A673 (cell line): ENCODE measurements around the gene OR10V1. TPM values are rescaled to one million over a fixed set of nuclear protein-coding genes. Genes with fewer than 3 reads are reported as not detected.

Experiments used
- Bru-seq: library from RNA; stranded (reverse); fragments of 400-500 nt; gene quantifications from one replicate; lab custom pipeline; 2021; lab: Mats Ljungman, UMichigan
- BruChase-seq, 2 experiments: library from RNA; stranded (reverse); fragments of 400-500 nt; gene quantifications; one replicate each; lab custom pipeline; 2021; lab: Mats Ljungman, UMichigan
- BruUV-seq: library from RNA; stranded (reverse); fragments of 400-500 nt; replicated peaks from 2 replicates; lab custom pipeline; 2021; lab: Mats Ljungman, UMichigan
- CTCF ChIA-PET: fragments of 300-600 bp; sonication (Branson Sonifier 250); formaldehyde crosslinking; loops from one replicate; lab custom pipeline; 2022; ENCODE audit warnings: antibody characterized with exemption; lab: Charles Lee
- POLR2A ChIA-PET: fragments of 300-600 bp; sonication (Branson Sonifier 250); formaldehyde crosslinking; loops from one replicate; lab custom pipeline; 2022; ENCODE audit warnings: antibody characterized with exemption; ENCODE audit not compliant: low non-redundant PET; lab: Charles Lee
- DNase-seq: peaks from one replicate; pipeline ENCODE4 v3.0.0-alpha.2; 2015; ENCODE audit warnings: low spot score
- H3K27ac ChIP-seq: fragments of 200-600 bp; sonication (generic); 2 replicates; pipeline ENCODE4 v1.5.1; 2016; ENCODE audit warnings: mixed run types, low read depth, mild to moderate bottlenecking, mixed read lengths, antibody characterized with exemption, low read length; ENCODE audit not compliant: poor library complexity, severe bottlenecking
- H3K27me3 ChIP-seq: fragments of 200-600 bp; sonication (generic); replicated peaks from 2 replicates; pipeline ENCODE4 v1.6.1; 2017; ENCODE audit warnings: mixed run types, low read depth, mild to moderate bottlenecking, mixed read lengths, antibody characterized with exemption, low read length; ENCODE audit not compliant: insufficient read depth, poor library complexity
- H3K36me3 ChIP-seq: fragments of 200-600 bp; sonication (generic); 2 replicates; pipeline ENCODE4 v1.6.1; 2016; ENCODE audit warnings: mixed run types, mild to moderate bottlenecking, mixed read lengths, antibody characterized with exemption, low read length; ENCODE audit not compliant: insufficient read depth, poor library complexity, severe bottlenecking
- H3K4me1 ChIP-seq: fragments of 200-600 bp; sonication (generic); 2 replicates; pipeline ENCODE4 v1.6.1; 2017; ENCODE audit warnings: mixed run types, mild to moderate bottlenecking, mixed read lengths, antibody characterized with exemption, low read length; ENCODE audit not compliant: insufficient read depth, poor library complexity, severe bottlenecking
- H3K4me3 ChIP-seq: fragments of 200-600 bp; sonication (generic); 2 replicates; pipeline ENCODE4 v1.5.1; 2016; ENCODE audit warnings: low read depth, mixed run types, mild to moderate bottlenecking, mixed read lengths, low read length; ENCODE audit not compliant: poor library complexity, severe bottlenecking
- H3K9me3 ChIP-seq: fragments of 200-600 bp; sonication (generic); 2 replicates; pipeline ENCODE4 v1.6.1; 2016; ENCODE audit warnings: mixed run types, low read depth, mild to moderate bottlenecking, mixed read lengths, antibody characterized with exemption, low read length; ENCODE audit not compliant: poor library complexity, severe bottlenecking
- CTCF ChIP-seq: fragments of 300-800, 200-600 bp; sonication (generic); conservative IDR thresholded peaks from 2 replicates; pipeline ENCODE4 v1.5.1; 2017; ENCODE audit warnings: low read depth, mild to moderate bottlenecking, antibody characterized with exemption, low read length, moderate library complexity, mixed read lengths
- EZH2 ChIP-seq: fragments of 200-600 bp; sonication (generic); IDR thresholded peaks from 2 replicates; pipeline ENCODE4 v1.6.1; 2017; ENCODE audit warnings: borderline replicate concordance, low read depth, mild to moderate bottlenecking, mixed read lengths, antibody characterized with exemption, low read length; ENCODE audit not compliant: poor library complexity, severe bottlenecking
- intact Hi-C: fragments of 100-400 bp; cut with micrococcal nuclease; formaldehyde crosslinking; loops from one replicate; pipeline ENCODE4 v1.10.0; 2022; ENCODE audit not compliant: unreplicated experiment
- long read RNA-seq: library from polyadenylated mRNA; stranded (forward); transcript quantifications from one replicate; pipeline ENCODE4 v2.0.0, GENCODE V29; 2022
- total RNA-seq: library from RNA; stranded (reverse); gene quantifications from 2 replicates; pipeline ENCODE4 v1.2.3, GENCODE V29; 2021

The OR10V1 gene
- not detected in 2 replicates for total RNA-seq
- not detected for Bru-seq, nascent RNA
- not detected for BruChase-seq, experiment 1, labeled RNA remaining after a 2-hour chase
- BruChase-seq, experiment 2, labeled RNA remaining after a 6-hour chase = not detected
- long read RNA-seq = 0 reads

- TF ChIP-seq CTCF = no peak
- no peak for TF ChIP-seq EZH2
- intact Hi-C loops = no loop called here
- H3K9me3 ChIP-seq = no peaks in the 10 kb centered on the region
- ChIA-PET POLR2A (no interaction called here), CTCF (no interaction called here)
- H3K4me3 ChIP-seq = no peak within 1 kb of the TSS
- no peaks in the 10 kb centered on the region for H3K4me1 ChIP-seq
- no TSS peak for BruUV-seq
- no peak for DNase-seq
- H3K27me3 ChIP-seq = peaks cover 21% of the 10 kb centered on the region
- no peaks in the 10 kb centered on the region for H3K36me3 ChIP-seq
- no peak within 1 kb of the TSS for H3K27ac ChIP-seq
These were observed at the start of gene OR10V1 for GRCh38 chr11:59713745-59714144. OR10V1 (minus strand) TSS chr11:59713845; CDS start chr11:59713845, 0 bp downstream.

- Histone ChIP-seq H3K27ac (no peak overlapping the region), H3K27me3 (peaks cover 4% of the 10 kb centered on the region), H3K9me3 (no peaks in the 10 kb centered on the region), H3K36me3 (no peaks in the 10 kb centered on the region), H3K4me1 (no peaks in the 10 kb centered on the region), H3K4me3 (no peak overlapping the region)
- CTCF ChIA-PET = no interaction called here
- intact Hi-C loops = no loop called here
- no peak for DNase-seq
- POLR2A ChIA-PET = no interaction called here
- BruUV-seq = no TSS peak
- TF ChIP-seq EZH2 (no peak), CTCF (no peak)
These were observed 48.3 kb upstream of the OR10V1 start for GRCh38 chr11:59761993-59762392.

GRCh38 chr11:59760771-59761170 is 47.1 kb upstream of the OR10V1 start:
- H3K4me1 ChIP-seq = peaks cover 2% of the 10 kb centered on the region
- no peak overlapping the region for H3K27ac ChIP-seq
- H3K36me3 ChIP-seq = no peaks in the 10 kb centered on the region
- TF ChIP-seq EZH2 (no peak), CTCF (no peak)
- H3K4me3 ChIP-seq = no peak overlapping the region
- no peak for DNase-seq
- H3K9me3 ChIP-seq = no peaks in the 10 kb centered on the region
- H3K27me3 ChIP-seq = peaks cover 4% of the 10 kb centered on the region
- no TSS peak for BruUV-seq
- ChIA-PET POLR2A (no interaction called here), CTCF (no interaction called here)
- intact Hi-C loops = no loop called here
